HG03442 (cell line): ENCODE results near the gene KLF6.

ENCODE experiments used
- ATAC-seq: cut with Tn5 transposase; IDR thresholded peaks from one replicate; pipeline ENCODE4 v1.9.1; 2021; ENCODE audit warnings: mild to moderate bottlenecking, moderate library complexity; ENCODE audit not compliant: unreplicated experiment

Gene KLF6

GRCh38 chr10:3812141-3812540 lies 27.1 kb upstream of the KLF6 start:
- ATAC-seq = no peak

GRCh38 chr10:3811291-3811870 lies 26.4 kb upstream of the KLF6 start:
- peak; percentile 80 for ATAC-seq

GRCh38 chr10:3808689-3809199 lies 23.7 kb upstream of the KLF6 start:
- no peak for ATAC-seq

- ATAC-seq = no peak
Observed at GRCh38 chr10:3807928-3808496, 23.0 kb upstream of the KLF6 start.

GRCh38 chr10:3807211-3807927 lies 22.4 kb upstream of the KLF6 start:
- no peak for ATAC-seq

GRCh38 chr10:3806603-3807002 lies 21.6 kb upstream of the KLF6 start:
- no peak for ATAC-seq

- ATAC-seq = no peak
Observed at GRCh38 chr10:3805791-3806461, 20.9 kb upstream of the KLF6 start.

GRCh38 chr10:3805201-3805790 lies 20.3 kb upstream of the KLF6 start:
- ATAC-seq = peak; percentile 34

- ATAC-seq = no peak
Observed at GRCh38 chr10:3803927-3804741, 19.1 kb upstream of the KLF6 start.

GRCh38 chr10:3803295-3803926 lies 18.4 kb upstream of the KLF6 start:
- no peak for ATAC-seq

- no peak for ATAC-seq
Observed at GRCh38 chr10:3802526-3803265, 17.7 kb upstream of the KLF6 start.

GRCh38 chr10:3801558-3802192 lies 16.7 kb upstream of the KLF6 start:
- no peak for ATAC-seq

- ATAC-seq = no peak
Observed at GRCh38 chr10:3800586-3800985, 15.6 kb upstream of the KLF6 start.

- no peak for ATAC-seq
Observed at GRCh38 chr10:3797750-3798149, 12.7 kb upstream of the KLF6 start.

GRCh38 chr10:3793553-3793952 lies 8.5 kb upstream of the KLF6 start:
- no peak for ATAC-seq

- ATAC-seq = no peak
Observed at GRCh38 chr10:3792710-3793219, 7.8 kb upstream of the KLF6 start.

GRCh38 chr10:3791974-3792633 lies 7.1 kb upstream of the KLF6 start:
- ATAC-seq = no peak

GRCh38 chr10:3790858-3791257 lies 5.8 kb upstream of the KLF6 start:
- ATAC-seq = no peak
